Smooth muscle cell (in vitro differentiated cells): ENCODE measurements around the gene ERP29. TPM values are rescaled to one million over a fixed set of nuclear protein-coding genes. Genes with fewer than 3 reads are reported as not detected.
"Not testable (repeated sequence)": the region's sequence is repeated elsewhere in the genome, so short reads cannot be mapped to it uniquely, and the experiment has no call there.

Experiments used
- DNase-seq: peaks from one replicate; lab custom pipeline; 2025; ENCODE audit not compliant: unreplicated experiment; lab: John Stamatoyannopoulos, UW
- H2AFZ ChIP-seq: fragments of 200-600 bp; sonication (generic); 2 replicates; pipeline ENCODE4 v1.6.0; 2016; ENCODE audit warnings: antibody characterized with exemption, low read depth, mild to moderate bottlenecking
- H3F3A ChIP-seq: fragments of 200-600 bp; sonication (generic); 2 replicates; pipeline ENCODE4 v1.6.0; 2017; ENCODE audit warnings: antibody characterized with exemption, low read depth
- H3K27ac ChIP-seq: fragments of 200-600 bp; sonication (generic); 2 replicates; pipeline ENCODE4 v1.5.1; 2016; ENCODE audit warnings: low read depth, mild to moderate bottlenecking
- H3K27me3 ChIP-seq: fragments of 200-600 bp; sonication (generic); 2 replicates; pipeline ENCODE4 v1.6.1; 2016; ENCODE audit warnings: low read depth, mild to moderate bottlenecking
- H3K36me3 ChIP-seq: fragments of 200-600 bp; sonication (generic); 2 replicates; pipeline ENCODE4 v1.5.1; 2016; ENCODE audit warnings: low read depth
- H3K4me1 ChIP-seq: fragments of 200-600 bp; sonication (generic); 2 replicates; pipeline ENCODE4 v1.5.1; 2016; ENCODE audit warnings: low read depth
- H3K4me2 ChIP-seq: fragments of 200-600 bp; sonication (generic); 2 replicates; pipeline ENCODE4 v1.6.0; 2016; ENCODE audit warnings: mild to moderate bottlenecking
- H3K4me3 ChIP-seq: fragments of 200-600 bp; sonication (generic); 2 replicates; pipeline ENCODE4 v1.5.1; 2016; ENCODE audit warnings: mild to moderate bottlenecking
- H3K79me2 ChIP-seq: fragments of 200-600 bp; sonication (generic); 2 replicates; pipeline ENCODE4 v1.6.0; 2016; ENCODE audit warnings: low read depth, mild to moderate bottlenecking
- H3K9ac ChIP-seq: fragments of 200-600 bp; sonication (generic); 2 replicates; pipeline ENCODE4 v1.6.0; 2016; ENCODE audit warnings: low read depth
- H3K9me3 ChIP-seq: fragments of 200-600 bp; sonication (generic); replicated peaks from 2 replicates; pipeline ENCODE4 v1.5.1; 2016; ENCODE audit warnings: low read depth
- H4K20me1 ChIP-seq: fragments of 200-600 bp; sonication (generic); 2 replicates; pipeline ENCODE4 v1.6.0; 2016; ENCODE audit warnings: low read depth
- WGBS: methylation state at CpG from one replicate; pipeline ENCODE4 v1.1.7; 2016; ENCODE audit warnings: low lambda C conversion rate; 5-methylcytosine and 5-hydroxymethylcytosine counted together
- polyA plus RNA-seq: library from polyadenylated mRNA; unstranded; fragments of >200 nt; fragmentation: Nextera tagmentation; extraction: Ambion mirVana; gene quantifications from 2 replicates; pipeline ENCODE4 v1.2.1, GENCODE V29; 2016
- total RNA-seq: library from RNA; depleted of rRNA; stranded (reverse); fragments of >200 nt; gene quantifications from 2 replicates; pipeline ENCODE4 v1.2.3, GENCODE V29; 2014
- TF ChIP-seq, protein P1 (sequence below): fragments of 200-600 bp; sonication (generic); IDR thresholded peaks from 2 replicates; pipeline ENCODE4 v1.5.1; 2017; ENCODE audit warnings: borderline replicate concordance, mild to moderate bottlenecking, antibody characterized with exemption; ENCODE audit not compliant: insufficient read depth, poor library complexity, severe bottlenecking

The ERP29 gene
- total and polyA plus RNA-seq, 2 experiments from 2014 or later, result 44.2 to 118 TPM

DNA sequence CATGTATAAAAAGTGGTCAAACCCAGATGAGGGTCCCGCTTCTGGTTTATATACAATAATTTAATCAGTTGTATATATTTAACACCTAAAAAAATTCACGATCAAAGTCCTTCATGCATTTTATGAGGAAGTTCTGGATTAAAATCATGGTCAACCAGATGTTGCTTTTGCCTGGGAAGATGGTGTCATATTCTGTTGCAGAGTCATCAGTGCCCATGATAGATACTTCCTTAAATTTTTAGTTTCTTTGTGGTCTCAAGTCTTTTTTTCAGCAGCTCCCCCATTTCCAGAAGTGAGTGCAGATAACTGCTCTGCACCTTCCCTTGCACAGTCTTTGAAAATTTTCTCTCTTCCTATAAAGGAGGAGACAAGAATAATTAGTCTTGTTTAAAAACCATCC lies 16.1 kb downstream of the ERP29 start:
- DNase-seq, result no peak
- H3K27ac ChIP-seq, result no peak overlapping the region
- no peaks in the 10 kb centered on the region for H4K20me1 ChIP-seq
- TF ChIP-seq, protein P1, sequence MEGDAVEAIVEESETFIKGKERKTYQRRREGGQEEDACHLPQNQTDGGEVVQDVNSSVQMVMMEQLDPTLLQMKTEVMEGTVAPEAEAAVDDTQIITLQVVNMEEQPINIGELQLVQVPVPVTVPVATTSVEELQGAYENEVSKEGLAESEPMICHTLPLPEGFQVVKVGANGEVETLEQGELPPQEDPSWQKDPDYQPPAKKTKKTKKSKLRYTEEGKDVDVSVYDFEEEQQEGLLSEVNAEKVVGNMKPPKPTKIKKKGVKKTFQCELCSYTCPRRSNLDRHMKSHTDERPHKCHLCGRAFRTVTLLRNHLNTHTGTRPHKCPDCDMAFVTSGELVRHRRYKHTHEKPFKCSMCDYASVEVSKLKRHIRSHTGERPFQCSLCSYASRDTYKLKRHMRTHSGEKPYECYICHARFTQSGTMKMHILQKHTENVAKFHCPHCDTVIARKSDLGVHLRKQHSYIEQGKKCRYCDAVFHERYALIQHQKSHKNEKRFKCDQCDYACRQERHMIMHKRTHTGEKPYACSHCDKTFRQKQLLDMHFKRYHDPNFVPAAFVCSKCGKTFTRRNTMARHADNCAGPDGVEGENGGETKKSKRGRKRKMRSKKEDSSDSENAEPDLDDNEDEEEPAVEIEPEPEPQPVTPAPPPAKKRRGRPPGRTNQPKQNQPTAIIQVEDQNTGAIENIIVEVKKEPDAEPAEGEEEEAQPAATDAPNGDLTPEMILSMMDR, result no peak
- H3F3A ChIP-seq, result peaks cover 9% of the 10 kb centered on the region
- no peak overlapping the region for H2AFZ ChIP-seq
- H3K9ac ChIP-seq, result no peak overlapping the region
- H3K9me3 ChIP-seq, result no peaks in the 10 kb centered on the region
- WGBS, result 98% methylated on average over 2 of the region's 2 CpGs
- no peaks in the 10 kb centered on the region for H3K4me1 ChIP-seq
- no peaks in the 10 kb centered on the region for H3K79me2 ChIP-seq
- H3K36me3 ChIP-seq, result peaks cover 9% of the 10 kb centered on the region
- no peak overlapping the region for H3K4me3 ChIP-seq
- H3K27me3 ChIP-seq, result no peaks in the 10 kb centered on the region
- H3K4me2 ChIP-seq, result no peak overlapping the region

DNA sequence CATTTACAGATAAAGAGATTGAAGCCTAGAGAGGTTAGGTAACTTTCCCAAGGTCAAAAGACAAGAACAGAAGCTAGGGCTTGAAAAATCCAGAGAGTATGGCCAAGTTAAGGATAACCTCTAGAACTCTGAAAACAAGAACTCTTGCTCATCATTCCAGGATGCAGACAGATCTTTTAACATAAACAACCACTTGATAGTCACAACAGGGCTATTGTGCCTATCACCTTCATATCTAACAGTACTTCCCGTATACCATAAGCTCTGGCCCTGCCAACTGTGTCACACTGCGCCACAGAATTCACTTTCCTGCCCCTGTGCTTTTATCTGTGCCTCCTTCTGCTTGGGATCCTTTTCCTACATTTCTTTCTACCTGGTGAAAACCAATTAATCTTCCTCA lies 18.2 kb downstream of the ERP29 start:
- no peak overlapping the region for H3K9ac ChIP-seq
- no peak overlapping the region for H2AFZ ChIP-seq
- peaks cover 9% of the 10 kb centered on the region for H3F3A ChIP-seq
- no peak for DNase-seq
- no peaks in the 10 kb centered on the region for H4K20me1 ChIP-seq
- peaks cover 9% of the 10 kb centered on the region for H3K36me3 ChIP-seq
- no peaks in the 10 kb centered on the region for H3K27me3 ChIP-seq
- H3K4me1 ChIP-seq, result no peaks in the 10 kb centered on the region
- H3K79me2 ChIP-seq, result no peaks in the 10 kb centered on the region
- no peak overlapping the region for H3K4me2 ChIP-seq
- H3K9me3 ChIP-seq, result no peaks in the 10 kb centered on the region
- H3K27ac ChIP-seq, result no peak overlapping the region
- WGBS, result 60% methylated on average over 2 of the region's 2 CpGs
- H3K4me3 ChIP-seq, result no peak overlapping the region
- TF ChIP-seq, protein P1, result no peak

DNA sequence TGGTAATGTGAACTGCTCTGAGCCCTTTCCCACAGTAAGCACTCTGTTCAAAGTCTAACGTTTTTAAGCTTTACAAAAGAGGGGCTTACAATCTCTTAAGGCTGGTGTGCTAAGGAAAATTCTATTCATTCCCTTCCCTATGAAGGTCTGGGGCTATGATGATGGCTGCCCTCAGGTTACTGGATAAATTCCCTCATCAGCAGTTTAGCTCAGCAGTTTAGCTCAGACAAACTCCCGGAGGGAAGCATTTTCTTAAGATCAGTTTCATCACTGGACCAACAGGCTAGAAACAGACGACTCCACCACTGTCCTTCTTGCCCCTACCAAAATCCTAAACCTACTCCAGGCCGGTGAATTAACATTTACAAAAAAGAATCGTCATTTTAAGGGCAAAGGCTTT lies 19.1 kb downstream of the ERP29 start:
- H3K27ac ChIP-seq, result no peak overlapping the region
- peaks cover 8% of the 10 kb centered on the region for H3F3A ChIP-seq
- no peak overlapping the region for H3K9ac ChIP-seq
- WGBS, result 87% methylated on average over 5 of the region's 5 CpGs
- H3K4me3 ChIP-seq, result no peak overlapping the region
- no peaks in the 10 kb centered on the region for H3K79me2 ChIP-seq
- H3K36me3 ChIP-seq, result peaks cover 9% of the 10 kb centered on the region
- no peak for DNase-seq
- no peaks in the 10 kb centered on the region for H3K4me1 ChIP-seq
- H3K9me3 ChIP-seq, result no peaks in the 10 kb centered on the region
- H3K4me2 ChIP-seq, result no peak overlapping the region
- no peaks in the 10 kb centered on the region for H4K20me1 ChIP-seq
- no peaks in the 10 kb centered on the region for H3K27me3 ChIP-seq
- TF ChIP-seq, protein P1, result no peak
- no peak overlapping the region for H2AFZ ChIP-seq

DNA sequence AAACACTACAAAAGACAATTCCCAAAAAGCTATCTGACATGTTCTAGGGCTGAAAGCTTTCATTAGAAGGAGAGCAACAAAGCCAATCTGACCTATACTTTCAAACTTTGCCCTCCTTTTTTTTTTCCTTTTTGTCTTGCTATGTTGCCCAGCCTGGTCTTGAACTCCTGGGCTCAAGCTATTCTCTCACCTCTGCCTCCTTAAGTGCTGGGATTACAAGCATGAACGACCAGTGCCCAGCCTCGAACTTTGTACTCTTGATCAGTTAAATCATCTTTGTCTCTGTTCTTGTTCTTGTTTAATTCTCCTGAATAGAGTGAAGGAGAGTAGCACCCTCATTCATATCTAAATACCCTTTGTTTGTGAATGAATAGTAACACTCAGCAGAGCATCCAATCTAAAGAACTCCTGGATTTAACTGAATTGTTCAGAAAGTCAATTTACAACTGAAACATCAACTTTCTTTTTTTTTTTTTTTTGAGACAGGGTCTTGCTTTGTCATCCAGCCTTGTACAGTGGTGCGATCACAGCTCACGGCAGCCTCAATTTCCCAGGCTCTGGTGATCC lies 22.1 kb downstream of the ERP29 start:
- H3K27ac ChIP-seq, result no peak overlapping the region
- no peak overlapping the region for H3K9ac ChIP-seq
- H4K20me1 ChIP-seq, result no peaks in the 10 kb centered on the region
- no peaks in the 10 kb centered on the region for H3F3A ChIP-seq
- no peak overlapping the region for H3K4me3 ChIP-seq
- H3K79me2 ChIP-seq, result no peaks in the 10 kb centered on the region
- H3K27me3 ChIP-seq, result no peaks in the 10 kb centered on the region
- no peak overlapping the region for H3K4me2 ChIP-seq
- no peaks in the 10 kb centered on the region for H3K9me3 ChIP-seq
- TF ChIP-seq, protein P1, result no peak
- no peak overlapping the region for H2AFZ ChIP-seq
- no peak for DNase-seq
- 90% methylated on average over 4 of the region's 4 CpGs for WGBS
- H3K4me1 ChIP-seq, result no peaks in the 10 kb centered on the region
- H3K36me3 ChIP-seq, result peaks cover 14% of the 10 kb centered on the region

DNA sequence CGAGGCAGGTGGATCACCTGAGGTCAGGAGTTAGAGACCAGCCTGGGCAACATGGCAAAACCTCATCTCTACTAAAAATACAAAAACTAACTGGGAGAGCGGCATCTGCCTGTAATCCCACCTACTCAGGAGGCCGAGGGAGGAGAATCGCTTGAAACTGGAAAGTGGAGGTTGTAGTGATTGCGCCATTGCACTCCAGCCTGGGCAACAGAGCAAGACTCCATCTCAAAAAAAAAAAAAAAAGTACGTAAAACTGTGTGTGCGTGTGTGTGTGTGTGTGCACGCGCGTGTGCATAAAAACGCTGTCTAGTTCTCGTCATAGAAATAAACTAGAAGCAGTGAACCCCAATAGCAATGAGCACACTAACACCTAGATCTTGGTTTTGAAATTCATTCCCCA lies 23.4 kb downstream of the ERP29 start:
- not testable (repeated sequence) for H3F3A ChIP-seq
- H3K36me3 ChIP-seq, result peaks cover 20% of the 10 kb centered on the region

More for the DNA sequence above, 23.4 kb downstream of the ERP29 start:
- not testable (repeated sequence) for H3K9me3 ChIP-seq, H3K27me3 ChIP-seq, H4K20me1 ChIP-seq, H3K27ac ChIP-seq, H3K4me3 ChIP-seq, H3K9ac ChIP-seq, DNase-seq, H3K79me2 ChIP-seq, H3K4me1 ChIP-seq, H3K4me2 ChIP-seq, H2AFZ ChIP-seq
- WGBS, result 95% methylated on average over 12 of the region's 12 CpGs
